Measurements from ENCODE around the gene HOXB13.

Gene HOXB13

DNA sequence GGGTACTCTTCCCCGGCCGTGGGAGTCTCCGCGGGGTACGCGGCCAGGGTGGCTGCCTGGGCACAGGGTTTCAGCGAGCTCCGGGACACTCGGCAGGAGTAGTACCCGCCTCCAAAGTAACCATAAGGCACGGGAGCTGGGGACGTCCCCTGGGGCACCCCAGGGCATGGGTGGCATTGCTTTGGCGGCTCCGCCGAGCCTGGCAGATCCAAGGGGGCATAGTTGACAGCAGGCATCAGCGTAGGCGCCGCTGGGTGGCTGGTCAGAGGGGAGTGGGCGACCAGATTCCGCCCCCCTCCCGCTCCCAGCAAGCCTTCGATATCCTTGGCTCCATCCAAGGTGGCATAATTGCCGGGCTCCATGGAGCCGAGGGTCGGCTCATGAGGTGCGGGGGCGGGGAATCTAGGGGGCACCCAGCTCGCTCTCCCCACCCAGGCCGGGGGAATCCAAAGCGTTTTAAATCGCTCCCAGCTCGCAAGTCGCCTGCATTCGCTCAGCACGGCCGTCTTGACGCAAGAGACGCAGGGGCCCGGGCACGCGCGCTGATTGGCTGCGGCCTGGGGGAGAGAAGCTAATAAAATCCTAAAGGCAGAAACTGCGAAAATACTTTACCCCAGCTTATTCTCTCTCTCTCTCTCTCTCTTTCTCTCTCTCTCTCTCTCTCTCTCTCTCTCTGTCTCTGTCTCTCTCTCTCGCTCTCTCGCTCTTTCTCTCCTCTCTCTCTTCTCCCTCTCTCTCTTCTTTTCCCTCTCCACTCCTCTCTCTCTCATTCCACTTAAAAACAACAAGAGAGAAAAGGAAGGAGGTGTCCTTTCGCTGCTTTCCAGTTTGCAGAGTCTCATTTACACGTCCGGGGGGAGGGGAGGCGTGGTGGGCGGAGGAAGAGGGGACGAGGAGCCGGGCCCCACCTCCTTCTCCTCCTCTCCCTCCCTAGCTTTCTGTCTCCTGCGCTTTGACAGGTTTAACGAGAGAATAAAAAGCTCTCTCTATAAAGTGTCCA is at the start of gene HOXB13:
HOXB13 (minus strand) TSS at position 519 of the 1,000 bp plus-strand sequence; CDS start at position 362, 157 bp downstream.
- H3K4me2 ChIP-seq = peak within 1 kb of the TSS in 8 of 11 experiments; percentile 24 to 80 (median 47); a peak in 13 of 22 replicates
- TF ChIP-seq Cebpa-rat (IDR thresholded peaks at IDR 0.05) = no peak
- H3K27ac ChIP-seq = no peak within 1 kb of the TSS
- H4K20me1 ChIP-seq = peaks cover 0 to 91% (median 74%) of the 10 kb centered on the region in 11 experiments; a peak in 18 of 22 replicates
- H3K4me1 ChIP-seq = peaks cover 0 to 27% (median 0%) of the 10 kb centered on the region in 10 experiments; a peak in 8 of 20 replicates
- H3K4me3 ChIP-seq = peak within 1 kb of the TSS in 5 of 10 experiments; percentile 22 to 41 (median 32); a peak in 9 of 20 replicates
- H3K27me3 ChIP-seq = peaks cover 100% of the 10 kb centered on the region in 11 experiments
- H3K36me3 ChIP-seq = no peaks in the 10 kb centered on the region
- H3K9me3 ChIP-seq (replicated peaks in 1 of 11) = no peaks in the 10 kb centered on the region
- H3K9ac ChIP-seq = no peak within 1 kb of the TSS

GRCh38 chr17:48776602-48777001 is 48.1 kb upstream of the HOXB13 start:
- no peak overlapping the region for H3K4me2 ChIP-seq
- H3K4me1 ChIP-seq = peaks cover 0 to 33% (median 19%) of the 10 kb centered on the region in 10 experiments; a peak in 15 of 20 replicates
- peaks cover 8 to 21% (median 13%) of the 10 kb centered on the region in 11 experiments; a peak in 19 of 22 replicates for H3K9me3 ChIP-seq (replicated peaks in 1 of 11)
- no peak for TF ChIP-seq Cebpa-rat (IDR thresholded peaks at IDR 0.05)
- no peak overlapping the region for H3K4me3 ChIP-seq
- no peak overlapping the region for H3K27ac ChIP-seq
- no peaks in the 10 kb centered on the region for H4K20me1 ChIP-seq
- H3K36me3 ChIP-seq = no peaks in the 10 kb centered on the region
- peaks cover 0 to 5% (median 0%) of the 10 kb centered on the region in 11 experiments; a peak in 3 of 22 replicates for H3K27me3 ChIP-seq
- H3K9ac ChIP-seq = no peak overlapping the region

- no peak for TF ChIP-seq Cebpa-rat (IDR thresholded peaks at IDR 0.05)
- H3K9ac ChIP-seq = no peak overlapping the region
- peaks cover 30 to 64% (median 50%) of the 10 kb centered on the region in 10 experiments for H3K4me1 ChIP-seq
- H3K36me3 ChIP-seq = no peaks in the 10 kb centered on the region
- no peak overlapping the region for H3K27ac ChIP-seq
- peak overlapping the region in 10 of 11 experiments; percentile 23 to 66 (median 49); a peak in 14 of 22 replicates for H3K4me2 ChIP-seq
- H3K27me3 ChIP-seq = peaks cover 0 to 8% (median 0%) of the 10 kb centered on the region in 11 experiments; a peak in 2 of 22 replicates
- no peak overlapping the region for H3K4me3 ChIP-seq
- H3K9me3 ChIP-seq (replicated peaks in 1 of 11) = peaks cover 8 to 21% (median 12%) of the 10 kb centered on the region in 11 experiments; a peak in 19 of 22 replicates
- no peaks in the 10 kb centered on the region for H4K20me1 ChIP-seq
Measured at GRCh38 chr17:48773245-48773644, 44.7 kb upstream of the HOXB13 start.

- Histone ChIP-seq H3K36me3 (no peaks in the 10 kb centered on the region), H3K9ac (peak overlapping the region in 1 of 11 experiments; percentile 47; a peak in 2 of 22 replicates), H3K4me2 (peak overlapping the region; percentile 32 to 80 (median 74)), H3K9me3 (replicated peaks in 1 of 11) (peaks cover 5 to 13% (median 8%) of the 10 kb centered on the region in 11 experiments; a peak in 19 of 22 replicates), H3K4me3 (no peak overlapping the region), H3K27ac (peak overlapping the region in 3 of 11 experiments; percentile 8 to 62 (median 46); a peak in 4 of 22 replicates), H3K4me1 (peaks cover 30 to 64% (median 50%) of the 10 kb centered on the region in 10 experiments), H3K27me3 (peaks cover 0 to 8% (median 0%) of the 10 kb centered on the region in 11 experiments; a peak in 2 of 22 replicates), H4K20me1 (no peaks in the 10 kb centered on the region)
- peak in 4 of 11 experiments; percentile 7 to 89 (median 61); a peak in 4 of 22 replicates for TF ChIP-seq Cebpa-rat (IDR thresholded peaks at IDR 0.05)
Measured at GRCh38 chr17:48770954-48771353, 42.4 kb upstream of the HOXB13 start.

DNA sequence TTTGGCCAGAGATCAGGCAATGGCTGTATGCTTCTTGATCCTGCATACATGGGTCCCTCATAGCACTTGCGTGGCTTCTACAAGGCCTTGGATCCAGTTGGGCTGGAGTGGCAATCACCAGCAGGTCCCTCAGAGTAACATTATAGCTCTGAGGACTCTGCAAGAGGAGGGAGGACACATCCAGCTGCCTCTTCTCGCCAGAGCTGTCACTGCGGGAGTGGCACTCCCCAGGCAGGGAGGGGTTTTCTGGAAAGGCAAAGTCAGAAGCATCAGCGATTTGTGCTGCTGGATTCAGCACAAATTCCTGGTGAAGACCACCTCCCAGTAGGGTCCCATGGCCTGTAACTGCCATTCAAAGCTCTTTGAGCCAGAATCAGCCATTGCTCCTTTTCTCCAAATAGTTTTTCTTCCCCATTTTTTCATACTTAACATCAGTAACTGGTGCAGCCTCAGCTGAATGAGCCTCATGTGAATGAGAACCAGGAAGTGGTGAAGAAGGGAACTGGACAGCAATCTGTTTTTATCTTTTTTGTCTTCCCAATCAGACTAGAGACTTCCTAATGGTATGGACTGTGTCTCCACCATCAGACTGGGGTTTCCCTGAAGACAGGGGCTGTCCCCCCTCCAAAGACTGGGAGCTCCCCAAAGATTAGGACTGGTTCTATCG is 40.6 kb upstream of the HOXB13 start:
- Histone ChIP-seq H3K27ac (peak overlapping the region in 6 of 11 experiments; percentile 11 to 74 (median 40); a peak in 8 of 22 replicates), H3K4me3 (no peak overlapping the region), H3K4me2 (peak overlapping the region; percentile 47 to 80 (median 74)), H4K20me1 (no peaks in the 10 kb centered on the region), H3K9ac (no peak overlapping the region; a peak in 1 of 22 replicates), H3K4me1 (peaks cover 30 to 55% (median 46%) of the 10 kb centered on the region in 10 experiments), H3K36me3 (no peaks in the 10 kb centered on the region), H3K9me3 (replicated peaks in 1 of 11) (no peaks in the 10 kb centered on the region), H3K27me3 (peaks cover 0 to 12% (median 0%) of the 10 kb centered on the region in 11 experiments; a peak in 4 of 22 replicates)
- no peak for TF ChIP-seq Cebpa-rat (IDR thresholded peaks at IDR 0.05)

DNA sequence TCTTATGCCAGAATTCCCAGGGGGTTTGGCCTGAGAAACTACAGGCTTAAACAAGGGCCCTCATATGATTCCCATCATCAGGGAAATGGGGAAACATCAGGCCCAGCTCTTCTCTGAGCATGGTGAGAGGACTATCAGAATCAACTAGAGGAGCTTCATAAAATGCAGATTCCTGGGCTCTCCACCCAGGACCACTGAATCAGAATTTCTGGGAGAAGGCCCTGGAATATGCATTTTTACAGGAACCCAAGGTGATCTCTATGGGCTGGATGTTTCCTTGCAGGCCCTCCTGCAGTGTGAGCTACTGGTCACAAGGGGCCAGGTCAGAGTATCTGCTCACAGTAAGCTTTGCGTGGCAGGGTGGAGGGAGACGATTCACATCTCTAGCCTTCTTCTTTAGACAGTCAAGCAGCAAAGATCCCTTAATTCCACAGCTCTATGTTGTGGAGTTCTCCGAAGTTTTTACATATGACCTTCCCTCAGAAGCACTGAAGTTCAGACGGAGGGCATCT is 38.8 kb upstream of the HOXB13 start:
- peaks cover 28 to 39% (median 35%) of the 10 kb centered on the region in 10 experiments for H3K4me1 ChIP-seq
- H3K9me3 ChIP-seq (replicated peaks in 1 of 11) = no peaks in the 10 kb centered on the region
- no peaks in the 10 kb centered on the region for H4K20me1 ChIP-seq
- no peaks in the 10 kb centered on the region for H3K36me3 ChIP-seq
- no peak overlapping the region for H3K27ac ChIP-seq
- peaks cover 0 to 28% (median 0%) of the 10 kb centered on the region in 11 experiments; a peak in 4 of 22 replicates for H3K27me3 ChIP-seq
- no peak overlapping the region for H3K9ac ChIP-seq
- no peak overlapping the region for H3K4me2 ChIP-seq
- H3K4me3 ChIP-seq = no peak overlapping the region
- TF ChIP-seq Cebpa-rat (IDR thresholded peaks at IDR 0.05) = no peak

- peaks cover 20 to 70% (median 39%) of the 10 kb centered on the region in 11 experiments for H3K27me3 ChIP-seq
- peaks cover 0 to 2% (median 0%) of the 10 kb centered on the region in 11 experiments; a peak in 1 of 22 replicates for H4K20me1 ChIP-seq
Measured at GRCh38 chr17:48761114-48761513, 32.6 kb upstream of the HOXB13 start.

GRCh38 chr17:48760411-48760810 is 31.9 kb upstream of the HOXB13 start:
- peaks cover 27 to 77% (median 46%) of the 10 kb centered on the region in 11 experiments for H3K27me3 ChIP-seq
- peaks cover 0 to 3% (median 0%) of the 10 kb centered on the region in 11 experiments; a peak in 3 of 22 replicates for H4K20me1 ChIP-seq
- H3K4me3 ChIP-seq = no peak overlapping the region
- H3K4me2 ChIP-seq = no peak overlapping the region
- no peak for TF ChIP-seq Cebpa-rat (IDR thresholded peaks at IDR 0.05)
- peaks cover 0 to 26% (median 4%) of the 10 kb centered on the region in 10 experiments; a peak in 10 of 20 replicates for H3K4me1 ChIP-seq
- H3K27ac ChIP-seq = no peak overlapping the region
- H3K9me3 ChIP-seq (replicated peaks in 1 of 11) = no peaks in the 10 kb centered on the region
- no peaks in the 10 kb centered on the region for H3K36me3 ChIP-seq
- H3K9ac ChIP-seq = no peak overlapping the region

More at GRCh38 chr17:48761114-48761513, 32.6 kb upstream of the HOXB13 start:
- Histone ChIP-seq H3K27ac (no peak overlapping the region), H3K4me2 (no peak overlapping the region), H3K9ac (no peak overlapping the region), H3K36me3 (no peaks in the 10 kb centered on the region), H3K9me3 (replicated peaks in 1 of 11) (no peaks in the 10 kb centered on the region), H3K4me1 (peaks cover 0 to 19% (median 4%) of the 10 kb centered on the region in 10 experiments; a peak in 10 of 20 replicates), H3K4me3 (no peak overlapping the region)
- no peak for TF ChIP-seq Cebpa-rat (IDR thresholded peaks at IDR 0.05)

Measured in BLaER1 treated with 17β-estradiol and CSF1 and Interleukin-3, amounts not matched to agents 10 nM and 100 nM (cell line).